KOPT-K1 (cell line): ENCODE data around the gene BTNL9.
"Not testable (repeated sequence)": the region's sequence is repeated elsewhere in the genome, so short reads cannot be mapped to it uniquely, and the experiment has no call there.

Experiments used
- H3K27ac ChIP-seq: fragments of 200-600 bp; sonication (generic); 2 replicates; pipeline ENCODE4 v1.5.1; 2016; ENCODE audit warnings: antibody characterized with exemption, mild to moderate bottlenecking, low read depth, low read length; ENCODE audit not compliant: poor library complexity, severe bottlenecking
- H3K36me3 ChIP-seq: fragments of 200-600 bp; sonication (generic); 2 replicates; pipeline ENCODE4 v1.5.1; 2017; ENCODE audit warnings: antibody characterized with exemption, mild to moderate bottlenecking, low read length, moderate library complexity; ENCODE audit not compliant: insufficient read depth
- H3K9me3 ChIP-seq: fragments of 200-600 bp; sonication (generic); 2 replicates; pipeline ENCODE4 v1.5.1; 2017; ENCODE audit warnings: antibody characterized with exemption, low read length, mild to moderate bottlenecking; ENCODE audit not compliant: insufficient read depth, poor library complexity, severe bottlenecking

The BTNL9 gene

GRCh38 chr5:181097759-181098491, 57.9 kb downstream of the BTNL9 start:
- not testable (repeated sequence) for H3K27ac ChIP-seq, H3K36me3 ChIP-seq, H3K9me3 ChIP-seq

- no peaks in the 10 kb centered on the region for H3K9me3 ChIP-seq
- no peaks in the 10 kb centered on the region for H3K36me3 ChIP-seq
- no peak overlapping the region for H3K27ac ChIP-seq
Observed at GRCh38 chr5:181098762-181099601, 58.9 kb downstream of the BTNL9 start.

GRCh38 chr5:181099602-181100086, 59.6 kb downstream of the BTNL9 start:
- Histone ChIP-seq H3K9me3 (no peaks in the 10 kb centered on the region), H3K36me3 (no peaks in the 10 kb centered on the region), H3K27ac (no peak overlapping the region)

- Histone ChIP-seq H3K27ac (no peak overlapping the region), H3K36me3 (no peaks in the 10 kb centered on the region), H3K9me3 (no peaks in the 10 kb centered on the region)
Observed at GRCh38 chr5:181100121-181100875, 60.2 kb downstream of the BTNL9 start.

- H3K36me3 ChIP-seq, H3K27ac ChIP-seq, H3K9me3 ChIP-seq: not testable (repeated sequence)
Observed at GRCh38 chr5:181101030-181101641, 61.1 kb downstream of the BTNL9 start.

- H3K9me3 ChIP-seq, H3K27ac ChIP-seq, H3K36me3 ChIP-seq: not testable (repeated sequence)
Observed at GRCh38 chr5:181101930-181102674, 62.0 kb downstream of the BTNL9 start.

- H3K36me3 ChIP-seq, H3K27ac ChIP-seq: not testable (repeated sequence)
Observed at GRCh38 chr5:181104259-181104568, 64.1 kb downstream of the BTNL9 start.

GRCh38 chr5:181104606-181105390, 64.7 kb downstream of the BTNL9 start:
- not testable (repeated sequence) for H3K27ac ChIP-seq, H3K36me3 ChIP-seq, H3K9me3 ChIP-seq

More at GRCh38 chr5:181104259-181104568, 64.1 kb downstream of the BTNL9 start:
- H3K9me3 ChIP-seq: not testable (repeated sequence)

GRCh38 chr5:181105391-181106025, 65.4 kb downstream of the BTNL9 start:
- H3K9me3 ChIP-seq: no peaks in the 10 kb centered on the region
- no peaks in the 10 kb centered on the region for H3K36me3 ChIP-seq
- H3K27ac ChIP-seq: no peak overlapping the region

- Histone ChIP-seq H3K9me3 (no peaks in the 10 kb centered on the region), H3K36me3 (no peaks in the 10 kb centered on the region), H3K27ac (no peak overlapping the region)
Observed at GRCh38 chr5:181107699-181108098, 67.6 kb downstream of the BTNL9 start.

- Histone ChIP-seq H3K27ac (no peak overlapping the region), H3K36me3 (no peaks in the 10 kb centered on the region), H3K9me3 (no peaks in the 10 kb centered on the region)
Observed at GRCh38 chr5:181108578-181109165, 68.6 kb downstream of the BTNL9 start.

GRCh38 chr5:181109489-181110013, 69.5 kb downstream of the BTNL9 start:
- Histone ChIP-seq H3K27ac (no peak overlapping the region), H3K36me3 (no peaks in the 10 kb centered on the region), H3K9me3 (peaks cover 9% of the 10 kb centered on the region)

- Histone ChIP-seq H3K27ac (no peak overlapping the region), H3K9me3 (peaks cover 19% of the 10 kb centered on the region), H3K36me3 (no peaks in the 10 kb centered on the region)
Observed at GRCh38 chr5:181111010-181111409, 70.9 kb downstream of the BTNL9 start.
